IPS DF 19.7 (cell line): ENCODE results near the gene TXNDC11.

Experiments used
- DNase-seq: peaks from one replicate; pipeline ENCODE4 v3.0.0-alpha.2; 2013; ENCODE audit warnings: low read depth, low spot score

Gene TXNDC11

GRCh38 chr16:11719762-11720161 is 22.9 kb downstream of the TXNDC11 start:
- no peak for DNase-seq

GRCh38 chr16:11719171-11719570 is 23.5 kb downstream of the TXNDC11 start:
- no peak for DNase-seq

GRCh38 chr16:11717811-11718210 is 24.8 kb downstream of the TXNDC11 start:
- DNase-seq, result no peak

GRCh38 chr16:11716336-11716735 is 26.3 kb downstream of the TXNDC11 start:
- no peak for DNase-seq

- DNase-seq, result no peak
These were observed 27.3 kb downstream of the TXNDC11 start for GRCh38 chr16:11715246-11715947.

GRCh38 chr16:11712122-11712521 is 30.5 kb downstream of the TXNDC11 start:
- no peak for DNase-seq

- DNase-seq, result no peak
These were observed 31.0 kb downstream of the TXNDC11 start for GRCh38 chr16:11711662-11712061.

- no peak for DNase-seq
These were observed 34.2 kb downstream of the TXNDC11 start for GRCh38 chr16:11708421-11708820.

GRCh38 chr16:11707679-11708197 is 34.9 kb downstream of the TXNDC11 start:
- no peak for DNase-seq

- no peak for DNase-seq
These were observed 36.4 kb downstream of the TXNDC11 start for GRCh38 chr16:11706180-11706742.

- no peak for DNase-seq
These were observed 37.2 kb downstream of the TXNDC11 start for GRCh38 chr16:11705311-11706025.

- no peak for DNase-seq
These were observed 42.2 kb downstream of the TXNDC11 start for GRCh38 chr16:11700264-11701029.

- no peak for DNase-seq
These were observed 43.3 kb downstream of the TXNDC11 start for GRCh38 chr16:11699234-11699894.

GRCh38 chr16:11698271-11698689 is 44.4 kb downstream of the TXNDC11 start:
- DNase-seq, result no peak

GRCh38 chr16:11697319-11697718 is 45.3 kb downstream of the TXNDC11 start:
- DNase-seq, result no peak

- no peak for DNase-seq
These were observed 46.2 kb downstream of the TXNDC11 start for GRCh38 chr16:11696266-11697012.

- no peak for DNase-seq
These were observed 50.0 kb downstream of the TXNDC11 start for GRCh38 chr16:11692651-11693050.

- DNase-seq, result no peak
These were observed 50.5 kb downstream of the TXNDC11 start for GRCh38 chr16:11692171-11692570.

GRCh38 chr16:11691771-11692170 is 50.9 kb downstream of the TXNDC11 start:
- DNase-seq, result no peak

- no peak for DNase-seq
These were observed 51.4 kb downstream of the TXNDC11 start for GRCh38 chr16:11691235-11691634.
